Endothelial cell of umbilical vein (primary cell): Measurements from ENCODE around the gene ANKIB1. TPM values are rescaled to one million over a fixed set of nuclear protein-coding genes. Genes with fewer than 3 reads are reported as not detected.

Source experiments
- BruUV-seq: library from RNA; stranded (reverse); fragments of 400-500 nt; replicated peaks from 2 replicates; lab custom pipeline; 2021; lab: Mats Ljungman, UMichigan
- CTCF ChIA-PET: fragments of 300-600, 350-600 bp; sonication (Branson Sonifier 250); formaldehyde crosslinking; loops from one replicate; lab custom pipeline; 2021; ENCODE audit warnings: antibody characterized with exemption, inconsistent platforms; lab: Charles Lee
- POLR2A ChIA-PET: fragments of 300-600, 350-600 bp; sonication (Branson Sonifier 250); formaldehyde crosslinking; loops from one replicate; lab custom pipeline; 2021; ENCODE audit warnings: antibody characterized with exemption, inconsistent platforms; lab: Charles Lee
- DNase-seq: peaks from one replicate; pipeline ENCODE4 v3.0.0-alpha.2; 2011; ENCODE audit warnings: low read depth, low spot score
- FAIRE-seq: peaks from 2 replicates; lab custom pipeline; 2011; peaks lifted over from hg19 to GRCh38; lab: Jason Lieb, UNC
- H2AFZ ChIP-seq: 2 replicates; pipeline ENCODE4 v1.6.0; 2012; ENCODE audit warnings: low read depth, low read length, control low read depth, inconsistent platforms
- H3K27ac ChIP-seq: 2 replicates; pipeline ENCODE4 v1.5.1; 2011; ENCODE audit warnings: low read depth, mild to moderate bottlenecking, control low read depth, low read length, moderate library complexity; ENCODE audit not compliant: insufficient read depth
- H3K27me3 ChIP-seq, 2 experiments: 2 replicates each; pipeline versions ENCODE4 v1.6.0 to v1.6.1; 2011; ENCODE audit warnings: low read length in 2 of 2, mixed read lengths in 1 of 2; ENCODE audit not compliant: control insufficient read depth in 2 of 2, insufficient read depth in 2 of 2
- H3K36me3 ChIP-seq, 2 experiments: 2 replicates in 1 of 2; 3 replicates in 1 of 2; pipeline ENCODE4 v1.5.1; 2011; ENCODE audit warnings: low read length in 2 of 2, mild to moderate bottlenecking in 1 of 2, moderate library complexity in 1 of 2; ENCODE audit not compliant: control insufficient read depth in 2 of 2, insufficient read depth in 2 of 2; ENCODE audit errors: extremely low read depth in 1 of 2
- H3K4me1 ChIP-seq: 3 replicates; pipeline ENCODE4 v1.5.1; 2011; ENCODE audit warnings: mild to moderate bottlenecking, low read length; ENCODE audit not compliant: control insufficient read depth, insufficient read depth; ENCODE audit errors: extremely low read depth
- H3K4me2 ChIP-seq: 2 replicates; pipeline ENCODE4 v1.6.1; 2011; ENCODE audit warnings: low read length, control low read depth, mixed read lengths; ENCODE audit not compliant: insufficient read depth
- H3K4me3 ChIP-seq, 3 experiments: fragments of 200-600 bp in 1 of 3; sonication (generic), shearing (Covaris generic) in 1 of 3; replicated peaks in 1 of 3; 2 replicates each; pipeline ENCODE4 v1.5.1; 2011 to 2016; ENCODE audit warnings: control low read depth in 3 of 3, low read length in 3 of 3, mild to moderate bottlenecking in 2 of 3, inconsistent platforms in 1 of 3, low read depth in 1 of 3, moderate library complexity in 1 of 3; ENCODE audit not compliant: insufficient read depth in 1 of 3
- H3K79me2 ChIP-seq: 2 replicates; pipeline ENCODE4 v1.6.0; 2012; ENCODE audit warnings: low read length, inconsistent platforms; ENCODE audit not compliant: control insufficient read depth, insufficient read depth
- H3K9ac ChIP-seq: replicated peaks from 2 replicates; pipeline ENCODE3; 2011; ENCODE audit warnings: low read length, control low read depth; ENCODE audit not compliant: insufficient read depth; ENCODE audit errors: extremely low read depth
- H3K9me1 ChIP-seq: replicated peaks from 3 replicates; pipeline ENCODE4 v1.6.0; 2011; ENCODE audit warnings: mild to moderate bottlenecking, low read length; ENCODE audit not compliant: control insufficient read depth, insufficient read depth; ENCODE audit errors: extremely low read depth
- H3K9me3 ChIP-seq: replicated peaks from 2 replicates; pipeline ENCODE4 v1.5.1; 2012; ENCODE audit warnings: low read length, inconsistent platforms; ENCODE audit not compliant: control insufficient read depth, insufficient read depth
- H4K20me1 ChIP-seq: replicated peaks from 2 replicates; pipeline ENCODE3; 2011; ENCODE audit warnings: mild to moderate bottlenecking, low read length; ENCODE audit not compliant: control insufficient read depth, insufficient read depth; ENCODE audit errors: extremely low read depth
- EZH2 ChIP-seq: IDR thresholded peaks from 2 replicates; pipeline ENCODE4 v1.6.1; 2012; ENCODE audit warnings: borderline replicate concordance, low read depth, mild to moderate bottlenecking, moderate library complexity, low read length, inconsistent platforms; ENCODE audit not compliant: severe bottlenecking
- FOS ChIP-seq: IDR thresholded peaks from 2 replicates; pipeline ENCODE4 v1.6.1; 2011; ENCODE audit warnings: mild to moderate bottlenecking, low read length, moderate library complexity, borderline replicate concordance; ENCODE audit not compliant: insufficient read depth
- GATA2 ChIP-seq: IDR thresholded peaks from 2 replicates; pipeline ENCODE4 v1.7.0; 2011; ENCODE audit warnings: low read depth, mild to moderate bottlenecking, moderate library complexity, mixed read lengths, low read length; ENCODE audit not compliant: insufficient read length, insufficient read depth
- JUN ChIP-seq: IDR thresholded peaks from 2 replicates; pipeline ENCODE4 v1.6.1; 2011; ENCODE audit warnings: borderline replicate concordance, low read depth; ENCODE audit not compliant: insufficient read length, insufficient read depth
- MYC ChIP-seq: IDR thresholded peaks from one replicate; pipeline ENCODE4 v1.6.1; 2011; ENCODE audit warnings: mild to moderate bottlenecking, low read depth, low read length
- POLR2A ChIP-seq: IDR thresholded peaks from 2 replicates; pipeline ENCODE4 v1.6.1; 2012; ENCODE audit warnings: low read depth, mild to moderate bottlenecking, control low read depth, low read length
- POLR2AphosphoS5 ChIP-seq: IDR thresholded peaks from 2 replicates; pipeline ENCODE4 v1.6.1; 2012; ENCODE audit warnings: low read depth, mild to moderate bottlenecking, control low read depth, low read length, moderate library complexity; ENCODE audit not compliant: insufficient read depth
- dilution Hi-C: fragments of 300-500 bp; cut with MboI; formaldehyde crosslinking; loops from one replicate; pipeline ENCODE4 v1.15.0; 2019; ENCODE audit warnings: low sequenced_read_pairs; ENCODE audit not compliant: extremely low pct_ligation_motif_present
- intact Hi-C: fragments of 100-400 bp; cut with micrococcal nuclease; formaldehyde crosslinking; loops from one replicate; pipeline ENCODE4 v1.10.0; 2022
- polyA plus RNA-seq, 4 experiments: library from polyadenylated mRNA; depleted of rRNA in 3 of 4; stranded (reverse) in 3 of 4; unstranded in 1 of 4; fragments of >200 nt; gene quantifications; 2 replicates each; pipeline versions ENCODE4 v1.2.1 to v1.2.3, GENCODE V29; 2011 to 2012; ENCODE audit warnings: missing spikeins in 1 of 4
- total RNA-seq: library from RNA; stranded (reverse); gene quantifications from 2 replicates; pipeline ENCODE4 v1.2.3, GENCODE V29; 2021
- TF ChIP-seq, protein P1 (sequence below), 2 donors: IDR thresholded peaks; 1 replicate in 1 of 2; 2 replicates in 1 of 2; pipeline ENCODE4 v1.5.1; 2011; ENCODE audit warnings: low read length in 2 of 2, mild to moderate bottlenecking in 2 of 2, moderate library complexity in 2 of 2, control low read depth in 1 of 2, inconsistent platforms in 1 of 2, low read depth in 1 of 2; ENCODE audit not compliant: insufficient read depth in 1 of 2; ENCODE audit errors: extremely low read depth in 1 of 2

The ANKIB1 gene
- total and polyA plus RNA-seq, 2 donors (not counting 3 experiments of a cell fraction or from before 2014, with no cell fraction given) = 16.9 to 56.5 TPM

DNA sequence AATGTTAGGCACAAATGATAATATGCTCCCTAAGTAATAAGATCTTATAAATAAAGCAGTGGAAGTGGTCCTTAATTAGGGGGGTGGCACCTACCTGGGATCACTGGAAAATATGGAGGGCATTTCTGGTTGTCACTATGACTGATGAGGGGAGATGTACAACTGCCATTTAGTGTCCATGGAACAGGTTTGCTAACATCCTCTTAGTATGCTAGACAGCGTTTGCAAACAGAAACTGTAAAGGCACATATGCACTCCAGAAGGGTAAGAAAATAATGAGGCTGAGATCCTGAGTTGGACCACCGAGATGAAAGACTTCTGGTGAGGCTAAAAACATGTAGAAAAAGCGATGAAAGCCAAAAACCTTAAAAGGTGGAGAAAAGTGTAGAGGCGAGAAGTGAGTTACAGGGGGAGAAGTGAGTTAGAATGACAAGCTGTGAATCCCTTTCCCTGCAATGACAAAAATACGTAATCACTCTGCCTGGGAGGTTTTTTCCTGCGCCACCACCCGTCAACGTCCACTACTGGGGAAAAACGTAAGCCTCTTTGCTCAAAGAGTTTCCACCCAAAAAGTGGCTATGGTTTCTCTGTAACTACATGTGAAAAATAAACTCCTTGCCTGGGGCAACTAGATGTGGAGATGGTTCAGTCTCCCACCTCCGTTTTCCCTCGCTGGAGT lies 827 bp upstream of the ANKIB1 start:
- peak overlapping the region; percentile 86 for H3K9ac ChIP-seq
- FAIRE-seq (no peak), DNase-seq (no peak)
- H3K36me3 ChIP-seq = peaks cover 2 to 12% of the 10 kb centered on the region in 2 experiments
- peak overlapping the region; percentile 99 for H3K4me3 ChIP-seq
- H3K4me1 ChIP-seq = peaks cover 22% of the 10 kb centered on the region
- intact Hi-C loops (loop anchor here (1.0 to 10.0 kb wide), 4 partner anchors 110 to 812 kb away; partner anchors contain the start of genes CYP51A1, GATAD1, PEX1 and RBM48), dilution Hi-C loops (no loop called here)
- ChIA-PET CTCF (interaction anchor here (1.3 to 2.9 kb wide), 4 partner anchors 66 to 203 kb away, joined by 3 to 25 read pairs (median 5); partner anchors contain the start of genes CYP51A1, GATAD1 and LRRD1), POLR2A (interaction anchor here (0.6 kb wide), 1 partner anchor 125 kb away, joined by 3 read pairs; no protein-coding TSS in a partner anchor)
- no peaks in the 10 kb centered on the region for H3K27me3 ChIP-seq
- no peaks in the 10 kb centered on the region for H3K9me1 ChIP-seq
- H3K4me2 ChIP-seq = peak overlapping the region; percentile 70
- H2AFZ ChIP-seq = peak overlapping the region; percentile 95
- peaks cover 3% of the 10 kb centered on the region for H4K20me1 ChIP-seq
- BruUV-seq = TSS peak; percentile 53
- peaks cover 56% of the 10 kb centered on the region for H3K79me2 ChIP-seq
- TF ChIP-seq POLR2A = no peak
- TF ChIP-seq POLR2AphosphoS5 = no peak
- TF ChIP-seq, protein P1, sequence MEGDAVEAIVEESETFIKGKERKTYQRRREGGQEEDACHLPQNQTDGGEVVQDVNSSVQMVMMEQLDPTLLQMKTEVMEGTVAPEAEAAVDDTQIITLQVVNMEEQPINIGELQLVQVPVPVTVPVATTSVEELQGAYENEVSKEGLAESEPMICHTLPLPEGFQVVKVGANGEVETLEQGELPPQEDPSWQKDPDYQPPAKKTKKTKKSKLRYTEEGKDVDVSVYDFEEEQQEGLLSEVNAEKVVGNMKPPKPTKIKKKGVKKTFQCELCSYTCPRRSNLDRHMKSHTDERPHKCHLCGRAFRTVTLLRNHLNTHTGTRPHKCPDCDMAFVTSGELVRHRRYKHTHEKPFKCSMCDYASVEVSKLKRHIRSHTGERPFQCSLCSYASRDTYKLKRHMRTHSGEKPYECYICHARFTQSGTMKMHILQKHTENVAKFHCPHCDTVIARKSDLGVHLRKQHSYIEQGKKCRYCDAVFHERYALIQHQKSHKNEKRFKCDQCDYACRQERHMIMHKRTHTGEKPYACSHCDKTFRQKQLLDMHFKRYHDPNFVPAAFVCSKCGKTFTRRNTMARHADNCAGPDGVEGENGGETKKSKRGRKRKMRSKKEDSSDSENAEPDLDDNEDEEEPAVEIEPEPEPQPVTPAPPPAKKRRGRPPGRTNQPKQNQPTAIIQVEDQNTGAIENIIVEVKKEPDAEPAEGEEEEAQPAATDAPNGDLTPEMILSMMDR (IDR thresholded peaks at IDR 0.05; ENCODE audit: extremely low read depth in 1 of 2, insufficient read depth in 1 of 2, low read depth in 1 of 2, low read length in 2 of 2) = no peak
- TF ChIP-seq GATA2 = no peak
- no peak for TF ChIP-seq MYC
- TF ChIP-seq JUN = no peak
- TF ChIP-seq FOS = no peak
- TF ChIP-seq EZH2 = no peak
- H3K9me3 ChIP-seq = no peaks in the 10 kb centered on the region
- H3K27ac ChIP-seq = peak overlapping the region; percentile 63
